HG02840 (cell line): Measurements from ENCODE around the gene CPA2.
"Not testable (repeated sequence)": the region's sequence is repeated elsewhere in the genome, so short reads cannot be mapped to it uniquely, and the experiment has no call there.

ENCODE experiments used
- ATAC-seq: cut with Tn5 transposase; IDR thresholded peaks from one replicate; pipeline ENCODE4 v1.9.1; 2021; ENCODE audit warnings: mild to moderate bottlenecking, moderate library complexity, moderate number of reproducible peaks; ENCODE audit not compliant: unreplicated experiment, low FRiP score

Gene CPA2

GRCh38 chr7:130303127-130303526, 36.5 kb downstream of the CPA2 start:
- no peak for ATAC-seq

- no peak for ATAC-seq
Measured at GRCh38 chr7:130303551-130303950, 36.9 kb downstream of the CPA2 start.

GRCh38 chr7:130303982-130304381, 37.3 kb downstream of the CPA2 start:
- no peak for ATAC-seq

GRCh38 chr7:130304878-130305277, 38.2 kb downstream of the CPA2 start:
- no peak for ATAC-seq

GRCh38 chr7:130305433-130306042, 38.9 kb downstream of the CPA2 start:
- ATAC-seq, result no peak

- no peak for ATAC-seq
Measured at GRCh38 chr7:130309986-130310385, 43.3 kb downstream of the CPA2 start.

GRCh38 chr7:130314305-130314704, 47.6 kb downstream of the CPA2 start:
- no peak for ATAC-seq

GRCh38 chr7:130319541-130319940, 52.9 kb downstream of the CPA2 start:
- ATAC-seq, result no peak

- ATAC-seq, result not testable (repeated sequence)
Measured at GRCh38 chr7:130321542-130322229, 55.0 kb downstream of the CPA2 start.

- ATAC-seq, result no peak
Measured at GRCh38 chr7:130322615-130323014, 56.0 kb downstream of the CPA2 start.

- ATAC-seq, result no peak
Measured at GRCh38 chr7:130324306-130324943, 57.8 kb downstream of the CPA2 start.

- ATAC-seq, result no peak
Measured at GRCh38 chr7:130329681-130330080, 63.0 kb downstream of the CPA2 start.

GRCh38 chr7:130332259-130333053, 65.8 kb downstream of the CPA2 start:
- no peak for ATAC-seq

- ATAC-seq, result no peak
Measured at GRCh38 chr7:130333832-130334231, 67.2 kb downstream of the CPA2 start.

GRCh38 chr7:130334274-130334673, 67.6 kb downstream of the CPA2 start:
- no peak for ATAC-seq

- no peak for ATAC-seq
Measured at GRCh38 chr7:130337410-130337971, 70.8 kb downstream of the CPA2 start.

GRCh38 chr7:130338233-130338632, 71.6 kb downstream of the CPA2 start:
- ATAC-seq, result no peak
